ENCODE measurements around the gene SOCS2. TPM values are rescaled to one million over a fixed set of nuclear protein-coding genes. Genes with fewer than 3 reads are reported as not detected.

The SOCS2 gene
- total and polyA plus RNA-seq, 2 of the 8 experiments (the other 6 are each of a cell fraction or from before 2014, with no cell fraction given), result 14.5 to 18.0 TPM

DNA sequence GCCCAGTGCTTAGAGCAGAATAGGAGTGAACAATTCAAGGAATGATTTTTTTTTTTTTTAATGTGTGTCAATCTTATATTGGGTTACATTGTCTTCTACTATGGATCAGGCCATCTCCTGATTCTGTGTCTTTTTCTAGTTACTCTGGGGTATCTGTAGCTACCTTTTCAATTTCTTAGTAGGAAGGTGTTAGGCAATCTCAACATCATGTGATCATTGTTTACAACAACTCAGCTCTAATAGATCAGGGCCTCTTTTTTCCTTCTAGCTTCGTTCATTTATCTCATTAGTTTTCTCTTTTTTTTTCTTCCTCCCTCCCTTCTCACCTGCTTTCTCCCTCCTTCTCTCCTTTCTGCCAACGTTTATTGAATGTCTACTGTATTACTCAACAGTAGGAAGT lies 8.9 kb downstream of the SOCS2 start:
- no peak overlapping the region for H2AFZ ChIP-seq (ENCODE audit: low read length)
- H4K5ac ChIP-seq (ENCODE audit: insufficient read length, low read depth, low read length), result no peak overlapping the region
- H3K4ac ChIP-seq (replicated peaks; ENCODE audit: insufficient read length, low read depth, low read length), result no peak overlapping the region
- H3K9me3 ChIP-seq (ENCODE audit: insufficient read depth in 2 of 2, low read depth in 1 of 2, low read length in 1 of 2), result no peaks in the 10 kb centered on the region
- H4K91ac ChIP-seq (replicated peaks; ENCODE audit: insufficient read length, low read length), result no peak overlapping the region
- no peaks in the 10 kb centered on the region for H3K79me1 ChIP-seq (ENCODE audit: low read depth, low read length)
- no peak overlapping the region for H3K9ac ChIP-seq (replicated peaks in 1 of 4; ENCODE audit: extremely low read depth in 1 of 4, low read depth in 3 of 4, low read length in 3 of 4)
- no peaks in the 10 kb centered on the region for H4K20me1 ChIP-seq (replicated peaks in 1 of 2; ENCODE audit: control insufficient read depth in 1 of 2, insufficient read depth in 2 of 2, low read length in 2 of 2)
- FAIRE-seq (no peak), DNase-seq (ENCODE audit: low read depth in 1 of 2, low spot score in 2 of 2) (no peak)
- H3K56ac ChIP-seq (replicated peaks; ENCODE audit: insufficient read length, low read depth, low read length), result no peak overlapping the region
- no peak overlapping the region for H3K23ac ChIP-seq (ENCODE audit: insufficient read length)
- H3K4me2 ChIP-seq (ENCODE audit: insufficient read depth in 1 of 2, low read depth in 2 of 2, low read length in 2 of 2), result no peak overlapping the region
- no peak overlapping the region for H2BK120ac ChIP-seq (replicated peaks; ENCODE audit: low read depth, low read length)
- WGBS, 2 experiments (ENCODE audit: extremely low coverage in 1 of 2, insufficient coverage in 1 of 2, insufficient read length in 1 of 2, insufficient replicate concordance in 2 of 2, low coverage in 1 of 2, low lambda C conversion rate in 2 of 2, missing lambda C conversion rate in 1 of 2), result 91% methylated on average over 2 of the region's 2 CpGs; no CpG with 5 or more reads in 1 of the 2 experiments
- H3K27ac ChIP-seq (ENCODE audit: low read depth, low read length), result no peak overlapping the region
- H3K27me3 ChIP-seq (replicated peaks in 1 of 4; ENCODE audit: control insufficient read depth in 3 of 4, extremely low read depth in 1 of 4, insufficient read depth in 3 of 4, low read length in 3 of 4), result no peaks in the 10 kb centered on the region; a peak in 1 of 7 replicates
- ChIA-PET POLR2A (ENCODE audit: partially characterized antibody) (interaction anchor here (1.2 to 2.2 kb wide), 5 partner anchors 9 to 21 kb away, joined by 3 to 11 read pairs (median 6); partner anchors contain the start of gene SOCS2), CTCF (ENCODE audit: partially characterized antibody) (interaction anchor here (0.7 to 1.5 kb wide), 9 partner anchors 9 to 1995 kb away, joined by 3 to 6 read pairs (median 4); partner anchors contain the start of genes CRADD and SOCS2)
- no peak overlapping the region for H4K8ac ChIP-seq (ENCODE audit: extremely low read depth, insufficient read depth, low read length)
- H2BK5ac ChIP-seq (ENCODE audit: low read depth, low read length), result no peak overlapping the region
- no peak overlapping the region for H3K18ac ChIP-seq (ENCODE audit: extremely low read depth, low read length)
- no peak overlapping the region for H3K14ac ChIP-seq (ENCODE audit: insufficient read length)
- H3K36me3 ChIP-seq (ENCODE audit: control insufficient read depth in 2 of 4, insufficient read depth in 4 of 4, low read length in 3 of 4), result peaks cover 0 to under 1% (median 0%) of the 10 kb centered on the region in 4 experiments; a peak in 1 of 8 replicates
- no peaks in the 10 kb centered on the region for H3K79me2 ChIP-seq (ENCODE audit: control insufficient read depth in 1 of 2, insufficient read depth in 2 of 2, low read length in 2 of 2)
- H2BK15ac ChIP-seq (ENCODE audit: low read length), result no peak overlapping the region
- H3K23me2 ChIP-seq (ENCODE audit: low read depth, low read length), result no peaks in the 10 kb centered on the region
- H2AK5ac ChIP-seq (ENCODE audit: low read depth, low read length), result no peak overlapping the region
- H2BK20ac ChIP-seq (ENCODE audit: low read length), result no peak overlapping the region
- H3K4me3 ChIP-seq (ENCODE audit: extremely low read depth in 1 of 4, insufficient read depth in 2 of 4, low read depth in 3 of 4, low read length in 4 of 4), result no peak overlapping the region
- peaks cover 3 to 18% (median 10%) of the 10 kb centered on the region in 4 experiments; a peak in 6 of 7 replicates for H3K4me1 ChIP-seq (replicated peaks in 1 of 4; ENCODE audit: control insufficient read depth in 3 of 4, insufficient read depth in 4 of 4, low read length in 3 of 4)
- no peak overlapping the region for H2BK12ac ChIP-seq (ENCODE audit: low read depth, low read length)
